HL-60 (cell line): Measurements from ENCODE around the gene GOLM1.

ENCODE experiments used
- CTCF ChIP-seq: IDR thresholded peaks from one replicate; pipeline ENCODE4 v1.5.1; 2011; ENCODE audit warnings: low read length, control low read depth, inconsistent platforms; ENCODE audit not compliant: insufficient read depth
- GABPA ChIP-seq: IDR thresholded peaks from 2 replicates; pipeline ENCODE4 v1.6.1; 2012; ENCODE audit warnings: low read depth
- POLR2AphosphoS5 ChIP-seq: IDR thresholded peaks from 2 replicates; pipeline ENCODE4 v1.6.1; 2012; ENCODE audit warnings: low read depth
- SPI1 ChIP-seq: IDR thresholded peaks from 2 replicates; pipeline ENCODE4 v1.6.1; 2012; ENCODE audit warnings: low read depth, mild to moderate bottlenecking, borderline replicate concordance
- TF ChIP-seq, protein P1 (sequence below): IDR thresholded peaks from 2 replicates; pipeline ENCODE4 v1.6.1; 2012; ENCODE audit warnings: low read depth; ENCODE audit not compliant: insufficient replicate concordance

GRCh38 chr9:85984457-85984856 lies 114.9 kb downstream of the GOLM1 start:
- TF ChIP-seq CTCF (no peak), POLR2AphosphoS5 (no peak), GABPA (no peak), SPI1 (no peak)
- TF ChIP-seq, protein P1, sequence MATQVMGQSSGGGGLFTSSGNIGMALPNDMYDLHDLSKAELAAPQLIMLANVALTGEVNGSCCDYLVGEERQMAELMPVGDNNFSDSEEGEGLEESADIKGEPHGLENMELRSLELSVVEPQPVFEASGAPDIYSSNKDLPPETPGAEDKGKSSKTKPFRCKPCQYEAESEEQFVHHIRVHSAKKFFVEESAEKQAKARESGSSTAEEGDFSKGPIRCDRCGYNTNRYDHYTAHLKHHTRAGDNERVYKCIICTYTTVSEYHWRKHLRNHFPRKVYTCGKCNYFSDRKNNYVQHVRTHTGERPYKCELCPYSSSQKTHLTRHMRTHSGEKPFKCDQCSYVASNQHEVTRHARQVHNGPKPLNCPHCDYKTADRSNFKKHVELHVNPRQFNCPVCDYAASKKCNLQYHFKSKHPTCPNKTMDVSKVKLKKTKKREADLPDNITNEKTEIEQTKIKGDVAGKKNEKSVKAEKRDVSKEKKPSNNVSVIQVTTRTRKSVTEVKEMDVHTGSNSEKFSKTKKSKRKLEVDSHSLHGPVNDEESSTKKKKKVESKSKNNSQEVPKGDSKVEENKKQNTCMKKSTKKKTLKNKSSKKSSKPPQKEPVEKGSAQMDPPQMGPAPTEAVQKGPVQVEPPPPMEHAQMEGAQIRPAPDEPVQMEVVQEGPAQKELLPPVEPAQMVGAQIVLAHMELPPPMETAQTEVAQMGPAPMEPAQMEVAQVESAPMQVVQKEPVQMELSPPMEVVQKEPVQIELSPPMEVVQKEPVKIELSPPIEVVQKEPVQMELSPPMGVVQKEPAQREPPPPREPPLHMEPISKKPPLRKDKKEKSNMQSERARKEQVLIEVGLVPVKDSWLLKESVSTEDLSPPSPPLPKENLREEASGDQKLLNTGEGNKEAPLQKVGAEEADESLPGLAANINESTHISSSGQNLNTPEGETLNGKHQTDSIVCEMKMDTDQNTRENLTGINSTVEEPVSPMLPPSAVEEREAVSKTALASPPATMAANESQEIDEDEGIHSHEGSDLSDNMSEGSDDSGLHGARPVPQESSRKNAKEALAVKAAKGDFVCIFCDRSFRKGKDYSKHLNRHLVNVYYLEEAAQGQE, result no peak
